GM12892 (cell line): ENCODE results near the gene CIDEB.

Experiments used
- POLR2A ChIP-seq: IDR thresholded peaks from 2 replicates; pipeline ENCODE4 v1.6.1; 2011; ENCODE audit warnings: low read depth, low read length, control low read depth
- TAF1 ChIP-seq: IDR thresholded peaks from 2 replicates; pipeline ENCODE4 v1.6.1; 2011; ENCODE audit warnings: low read depth, mild to moderate bottlenecking, control low read depth, low read length, borderline replicate concordance

DNA sequence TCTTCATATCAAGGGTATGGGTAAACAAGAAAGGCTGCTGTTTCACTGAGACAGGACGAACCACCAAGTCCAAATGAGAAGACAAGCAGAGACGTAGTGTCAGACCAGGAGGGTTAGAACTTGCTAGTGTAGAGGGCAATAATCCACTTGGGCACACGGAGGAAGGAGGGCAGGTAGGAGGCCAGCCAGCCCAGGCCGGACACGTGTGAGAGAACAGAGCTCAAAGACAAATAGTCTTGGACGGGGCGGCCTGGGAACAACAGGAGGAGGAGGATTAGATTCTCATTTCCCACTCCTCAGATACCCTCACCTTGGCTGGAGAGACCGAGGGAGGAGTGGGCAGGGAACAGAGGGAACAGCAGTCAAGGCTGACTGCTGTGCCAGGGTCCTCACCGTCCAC is 17.0 kb downstream of the CIDEB start:
- TF ChIP-seq POLR2A (0 out of 2 replicates have a peak, but pooled peaks have one; percentile 16), TAF1 (no peak)
